Endothelial cell of umbilical vein (primary cell): Measurements from ENCODE around the gene GADL1. TPM values are rescaled to one million over a fixed set of nuclear protein-coding genes. Genes with fewer than 3 reads are reported as not detected.

Source experiments
- BruUV-seq: library from RNA; stranded (reverse); fragments of 400-500 nt; replicated peaks from 2 replicates; lab custom pipeline; 2021; lab: Mats Ljungman, UMichigan
- CTCF ChIA-PET: fragments of 300-600, 350-600 bp; sonication (Branson Sonifier 250); formaldehyde crosslinking; loops from one replicate; lab custom pipeline; 2021; ENCODE audit warnings: antibody characterized with exemption, inconsistent platforms; lab: Charles Lee
- POLR2A ChIA-PET: fragments of 300-600, 350-600 bp; sonication (Branson Sonifier 250); formaldehyde crosslinking; loops from one replicate; lab custom pipeline; 2021; ENCODE audit warnings: antibody characterized with exemption, inconsistent platforms; lab: Charles Lee
- DNase-seq: peaks from one replicate; pipeline ENCODE4 v3.0.0-alpha.2; 2011; ENCODE audit warnings: low read depth, low spot score
- FAIRE-seq: peaks from 2 replicates; lab custom pipeline; 2011; peaks lifted over from hg19 to GRCh38; lab: Jason Lieb, UNC
- H2AFZ ChIP-seq: 2 replicates; pipeline ENCODE4 v1.6.0; 2012; ENCODE audit warnings: low read depth, low read length, control low read depth, inconsistent platforms
- H3K27ac ChIP-seq: 2 replicates; pipeline ENCODE4 v1.5.1; 2011; ENCODE audit warnings: low read depth, mild to moderate bottlenecking, control low read depth, low read length, moderate library complexity; ENCODE audit not compliant: insufficient read depth
- H3K27me3 ChIP-seq, 2 experiments: 2 replicates each; pipeline versions ENCODE4 v1.6.0 to v1.6.1; 2011; ENCODE audit warnings: low read length in 2 of 2, mixed read lengths in 1 of 2; ENCODE audit not compliant: control insufficient read depth in 2 of 2, insufficient read depth in 2 of 2
- H3K36me3 ChIP-seq, 2 experiments: 2 replicates in 1 of 2; 3 replicates in 1 of 2; pipeline ENCODE4 v1.5.1; 2011; ENCODE audit warnings: low read length in 2 of 2, mild to moderate bottlenecking in 1 of 2, moderate library complexity in 1 of 2; ENCODE audit not compliant: control insufficient read depth in 2 of 2, insufficient read depth in 2 of 2; ENCODE audit errors: extremely low read depth in 1 of 2
- H3K4me1 ChIP-seq: 3 replicates; pipeline ENCODE4 v1.5.1; 2011; ENCODE audit warnings: mild to moderate bottlenecking, low read length; ENCODE audit not compliant: control insufficient read depth, insufficient read depth; ENCODE audit errors: extremely low read depth
- H3K4me2 ChIP-seq: 2 replicates; pipeline ENCODE4 v1.6.1; 2011; ENCODE audit warnings: low read length, control low read depth, mixed read lengths; ENCODE audit not compliant: insufficient read depth
- H3K4me3 ChIP-seq, 3 experiments: fragments of 200-600 bp in 1 of 3; sonication (generic), shearing (Covaris generic) in 1 of 3; replicated peaks in 1 of 3; 2 replicates each; pipeline ENCODE4 v1.5.1; 2011 to 2016; ENCODE audit warnings: control low read depth in 3 of 3, low read length in 3 of 3, mild to moderate bottlenecking in 2 of 3, inconsistent platforms in 1 of 3, low read depth in 1 of 3, moderate library complexity in 1 of 3; ENCODE audit not compliant: insufficient read depth in 1 of 3
- H3K79me2 ChIP-seq: 2 replicates; pipeline ENCODE4 v1.6.0; 2012; ENCODE audit warnings: low read length, inconsistent platforms; ENCODE audit not compliant: control insufficient read depth, insufficient read depth
- H3K9ac ChIP-seq: replicated peaks from 2 replicates; pipeline ENCODE3; 2011; ENCODE audit warnings: low read length, control low read depth; ENCODE audit not compliant: insufficient read depth; ENCODE audit errors: extremely low read depth
- H3K9me1 ChIP-seq: replicated peaks from 3 replicates; pipeline ENCODE4 v1.6.0; 2011; ENCODE audit warnings: mild to moderate bottlenecking, low read length; ENCODE audit not compliant: control insufficient read depth, insufficient read depth; ENCODE audit errors: extremely low read depth
- H3K9me3 ChIP-seq: replicated peaks from 2 replicates; pipeline ENCODE4 v1.5.1; 2012; ENCODE audit warnings: low read length, inconsistent platforms; ENCODE audit not compliant: control insufficient read depth, insufficient read depth
- H4K20me1 ChIP-seq: replicated peaks from 2 replicates; pipeline ENCODE3; 2011; ENCODE audit warnings: mild to moderate bottlenecking, low read length; ENCODE audit not compliant: control insufficient read depth, insufficient read depth; ENCODE audit errors: extremely low read depth
- CTCF ChIP-seq, 2 donors: IDR thresholded peaks; 1 replicate in 1 of 2; 2 replicates in 1 of 2; pipeline ENCODE4 v1.5.1; 2011; ENCODE audit warnings: low read length in 2 of 2, mild to moderate bottlenecking in 2 of 2, moderate library complexity in 2 of 2, control low read depth in 1 of 2, inconsistent platforms in 1 of 2, low read depth in 1 of 2; ENCODE audit not compliant: insufficient read depth in 1 of 2; ENCODE audit errors: extremely low read depth in 1 of 2
- EZH2 ChIP-seq: IDR thresholded peaks from 2 replicates; pipeline ENCODE4 v1.6.1; 2012; ENCODE audit warnings: borderline replicate concordance, low read depth, mild to moderate bottlenecking, moderate library complexity, low read length, inconsistent platforms; ENCODE audit not compliant: severe bottlenecking
- FOS ChIP-seq: IDR thresholded peaks from 2 replicates; pipeline ENCODE4 v1.6.1; 2011; ENCODE audit warnings: mild to moderate bottlenecking, low read length, moderate library complexity, borderline replicate concordance; ENCODE audit not compliant: insufficient read depth
- GATA2 ChIP-seq: IDR thresholded peaks from 2 replicates; pipeline ENCODE4 v1.7.0; 2011; ENCODE audit warnings: low read depth, mild to moderate bottlenecking, moderate library complexity, mixed read lengths, low read length; ENCODE audit not compliant: insufficient read length, insufficient read depth
- JUN ChIP-seq: IDR thresholded peaks from 2 replicates; pipeline ENCODE4 v1.6.1; 2011; ENCODE audit warnings: borderline replicate concordance, low read depth; ENCODE audit not compliant: insufficient read length, insufficient read depth
- MAX ChIP-seq: IDR thresholded peaks from 2 replicates; pipeline ENCODE4 v1.6.1; 2011; ENCODE audit not compliant: insufficient read depth, insufficient read length
- MYC ChIP-seq: IDR thresholded peaks from one replicate; pipeline ENCODE4 v1.6.1; 2011; ENCODE audit warnings: mild to moderate bottlenecking, low read depth, low read length
- POLR2A ChIP-seq: IDR thresholded peaks from 2 replicates; pipeline ENCODE4 v1.6.1; 2012; ENCODE audit warnings: low read depth, mild to moderate bottlenecking, control low read depth, low read length
- POLR2AphosphoS5 ChIP-seq: IDR thresholded peaks from 2 replicates; pipeline ENCODE4 v1.6.1; 2012; ENCODE audit warnings: low read depth, mild to moderate bottlenecking, control low read depth, low read length, moderate library complexity; ENCODE audit not compliant: insufficient read depth
- dilution Hi-C: fragments of 300-500 bp; cut with MboI; formaldehyde crosslinking; loops from one replicate; pipeline ENCODE4 v1.15.0; 2019; ENCODE audit warnings: low sequenced_read_pairs; ENCODE audit not compliant: extremely low pct_ligation_motif_present
- intact Hi-C: fragments of 100-400 bp; cut with micrococcal nuclease; formaldehyde crosslinking; loops from one replicate; pipeline ENCODE4 v1.10.0; 2022
- polyA plus RNA-seq, 4 experiments: library from polyadenylated mRNA; depleted of rRNA in 3 of 4; stranded (reverse) in 3 of 4; unstranded in 1 of 4; fragments of >200 nt; gene quantifications; 2 replicates each; pipeline versions ENCODE4 v1.2.1 to v1.2.3, GENCODE V29; 2011 to 2012; ENCODE audit warnings: missing spikeins in 1 of 4
- total RNA-seq: library from RNA; stranded (reverse); gene quantifications from 2 replicates; pipeline ENCODE4 v1.2.3, GENCODE V29; 2021

Gene GADL1
- total and polyA plus RNA-seq, 2 donors (not counting 3 experiments of a cell fraction or from before 2014, with no cell fraction given), result not detected

- intact Hi-C loops, result no loop called here
- H3K4me1 ChIP-seq, result no peaks in the 10 kb centered on the region
- DNase-seq (no peak), FAIRE-seq (no peak)
- peaks cover 6 to 7% of the 10 kb centered on the region in 2 experiments for H3K27me3 ChIP-seq
- BruUV-seq, result no TSS peak
- POLR2A ChIA-PET, result no interaction called here
- H3K9me3 ChIP-seq, result no peaks in the 10 kb centered on the region
- CTCF ChIA-PET, result interaction anchor here (0.8 kb wide), 1 partner anchor 9 kb away, joined by 4 read pairs; no protein-coding TSS in a partner anchor
- no peaks in the 10 kb centered on the region for H3K9me1 ChIP-seq
- no peak overlapping the region for H3K27ac ChIP-seq
- TF ChIP-seq CTCF (IDR thresholded peaks at IDR 0.05; ENCODE audit: extremely low read depth in 1 of 2, insufficient read depth in 1 of 2, low read depth in 1 of 2, low read length in 2 of 2) (no peak), MAX (no peak), EZH2 (no peak), MYC (no peak), POLR2AphosphoS5 (no peak), FOS (no peak), GATA2 (no peak), POLR2A (no peak), JUN (no peak)
- H4K20me1 ChIP-seq, result no peaks in the 10 kb centered on the region
- H3K4me2 ChIP-seq, result no peak overlapping the region
- no peaks in the 10 kb centered on the region for H3K79me2 ChIP-seq
- H3K36me3 ChIP-seq, result no peaks in the 10 kb centered on the region
- no peak overlapping the region for H3K9ac ChIP-seq
- no peak overlapping the region for H2AFZ ChIP-seq
- no peak overlapping the region for H3K4me3 ChIP-seq
- dilution Hi-C loops, result no loop called here
These were observed 41.6 kb downstream of the GADL1 start for GRCh38 chr3:30852833-30853232.
